CD14-positive monocyte (primary cell): Measurements from ENCODE around the gene HIGD1C. TPM values are rescaled to one million over a fixed set of nuclear protein-coding genes. Genes with fewer than 3 reads are reported as not detected.

Source experiments
- DNase-seq, 3 donors: peaks; one replicate each; pipeline ENCODE4 v3.0.0-alpha.2; 2011 to 2022
- H2AFZ ChIP-seq: 2 replicates; pipeline ENCODE4 v1.6.0; 2012; ENCODE audit warnings: mild to moderate bottlenecking, low read depth, low read length, inconsistent platforms; ENCODE audit not compliant: insufficient read depth, poor library complexity, severe bottlenecking
- H3K27ac ChIP-seq, 2 donors: 1 replicate in 1 of 2; 2 replicates in 1 of 2; pipeline ENCODE4 v1.5.1; 2012 to 2013; ENCODE audit warnings: low read length in 2 of 2, control low read depth in 1 of 2, inconsistent platforms in 1 of 2, low read depth in 1 of 2, mild to moderate bottlenecking in 1 of 2
- H3K27me3 ChIP-seq, 2 donors: one replicate each; pipeline versions ENCODE4 v1.6.0 to v1.6.1; 2011 to 2013; ENCODE audit warnings: low read length in 2 of 2; ENCODE audit not compliant: control insufficient read depth in 2 of 2, insufficient read depth in 2 of 2
- H3K36me3 ChIP-seq, 2 donors: replicated peaks in 1 of 2; 1 replicate in 1 of 2; 2 replicates in 1 of 2; pipeline versions ENCODE4 v1.5.1 to v1.6.1; 2012 to 2013; ENCODE audit warnings: low read length in 2 of 2, control low read depth in 1 of 2, inconsistent platforms in 1 of 2, mild to moderate bottlenecking in 1 of 2; ENCODE audit not compliant: insufficient read depth in 2 of 2, control insufficient read depth in 1 of 2
- H3K4me1 ChIP-seq, 2 donors: 1 replicate in 1 of 2; 2 replicates in 1 of 2; pipeline versions ENCODE4 v1.5.1 to v1.6.1; 2012 to 2013; ENCODE audit warnings: low read length in 2 of 2, control low read depth in 1 of 2, inconsistent platforms in 1 of 2, mild to moderate bottlenecking in 1 of 2, moderate library complexity in 1 of 2; ENCODE audit not compliant: insufficient read depth in 2 of 2, control insufficient read depth in 1 of 2
- H3K4me2 ChIP-seq: replicated peaks from 2 replicates; pipeline ENCODE3; 2012; ENCODE audit warnings: low read length, moderate library complexity, mild to moderate bottlenecking; ENCODE audit not compliant: poor library complexity, severe bottlenecking; ENCODE audit errors: extremely low read depth
- H3K4me3 ChIP-seq, 3 experiments: fragments of 200-600 bp in 1 of 3; sonication (generic) in 1 of 3; replicated peaks in 1 of 3; 1 replicate in 2 of 3; 2 replicates in 1 of 3; pipeline ENCODE4 v1.5.1; 2011 to 2013; ENCODE audit warnings: low read length in 3 of 3, mild to moderate bottlenecking in 3 of 3, control low read depth in 2 of 3, low read depth in 2 of 3, inconsistent platforms in 1 of 3, moderate library complexity in 1 of 3
- H3K79me2 ChIP-seq: 2 replicates; pipeline ENCODE4 v1.6.0; 2012; ENCODE audit warnings: mild to moderate bottlenecking, control low read depth, inconsistent platforms, low read length, moderate library complexity; ENCODE audit not compliant: insufficient read depth
- H3K9ac ChIP-seq: 2 replicates; pipeline ENCODE4 v1.6.0; 2017; ENCODE audit warnings: low read length, mild to moderate bottlenecking; ENCODE audit not compliant: insufficient read depth, poor library complexity, severe bottlenecking
- H3K9me3 ChIP-seq, 2 donors: replicated peaks in 1 of 2; 1 replicate in 1 of 2; 2 replicates in 1 of 2; pipeline versions ENCODE4 v1.5.1 to v1.6.1; 2012 to 2013; ENCODE audit warnings: low read length in 2 of 2, control low read depth in 1 of 2; ENCODE audit not compliant: control insufficient read depth in 1 of 2, insufficient read depth in 1 of 2
- H4K20me1 ChIP-seq: 2 replicates; pipeline ENCODE4 v1.6.0; 2012; ENCODE audit warnings: mild to moderate bottlenecking, low read length, control low read depth, moderate library complexity; ENCODE audit not compliant: insufficient read depth
- H3K27ac Mint-ChIP-seq, 7 donors: one replicate each; pipeline ENCODE4 v1.8.0; 2020; ENCODE audit warnings: mild to moderate bottlenecking in 7 of 7, mixed read lengths in 7 of 7, moderate library complexity in 6 of 7, inconsistent platforms in 2 of 7
- H3K27me3 Mint-ChIP-seq, 3 donors: one replicate each; pipeline ENCODE4 v1.8.0; 2021 to 2022; ENCODE audit warnings: low read depth in 3 of 3, mild to moderate bottlenecking in 3 of 3, mixed read lengths in 3 of 3, moderate library complexity in 3 of 3, inconsistent platforms in 1 of 3
- H3K36me3 Mint-ChIP-seq, 2 donors: one replicate each; pipeline ENCODE4 v1.8.0; 2020; ENCODE audit warnings: mixed read lengths in 2 of 2, inconsistent platforms in 1 of 2, mild to moderate bottlenecking in 1 of 2
- H3K4me1 Mint-ChIP-seq: one replicate; pipeline ENCODE4 v1.8.0; 2020; ENCODE audit warnings: mild to moderate bottlenecking, mixed read lengths
- H3K4me3 Mint-ChIP-seq, 2 donors: one replicate each; pipeline ENCODE4 v1.8.0; 2020; ENCODE audit warnings: mild to moderate bottlenecking in 2 of 2, mixed read lengths in 2 of 2, moderate library complexity in 1 of 2
- H3K9me3 Mint-ChIP-seq, 7 donors: one replicate each; pipeline ENCODE4 v1.8.0; 2020 to 2022; ENCODE audit warnings: mixed read lengths in 7 of 7, mild to moderate bottlenecking in 6 of 7, moderate library complexity in 6 of 7, inconsistent platforms in 2 of 7
- CTCF ChIP-seq: fragments of 200-600 bp; IDR thresholded peaks from one replicate; pipeline ENCODE4 v1.8.0; 2022; ENCODE audit warnings: antibody characterized with exemption, mild to moderate bottlenecking
- WGBS: methylation state at CpG from one replicate; pipeline ENCODE4 v1.1.5; 2013; ENCODE audit warnings: missing lambda C conversion rate; ENCODE audit not compliant: insufficient coverage; 5-methylcytosine and 5-hydroxymethylcytosine counted together
- intact Hi-C, 2 donors: fragments of 100-400 bp; cut with micrococcal nuclease; formaldehyde crosslinking; loops; one replicate each; pipeline versions ENCODE4 v1.15.0 to v1.15.1; 2023
- polyA plus RNA-seq, 3 donors: library from polyadenylated mRNA; depleted of rRNA in 1 of 3; unstranded in 2 of 3; stranded (reverse) in 1 of 3; fragments of 300-500 nt in 2 of 3; fragments of >200 nt in 1 of 3; fragmentation: Illumina TruSeq in 2 of 3; gene quantifications; 1 replicate in 2 of 3; 2 replicates in 1 of 3; pipeline ENCODE4 v1.2.3, GENCODE V29; 2012 to 2021

Gene HIGD1C
- polyA plus RNA-seq, 3 donors, result not detected

DNA sequence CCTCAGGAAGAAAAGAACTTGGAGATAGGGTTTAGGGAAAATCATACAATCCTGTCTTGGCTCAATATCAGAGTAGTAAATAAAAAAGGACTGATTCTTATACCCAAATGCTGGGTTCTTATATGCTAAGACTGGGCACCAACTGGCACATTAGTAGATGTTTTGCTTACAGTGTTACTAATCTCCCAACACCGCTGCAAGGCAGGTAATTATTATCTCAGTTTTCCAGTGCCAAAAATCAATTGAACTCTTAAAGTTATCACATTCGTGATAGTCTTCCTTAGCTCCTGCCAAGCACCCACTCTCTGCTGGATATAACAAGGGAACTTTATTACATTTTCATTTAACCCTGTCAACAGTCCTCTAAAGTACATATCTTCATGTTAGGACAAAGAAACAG, 25.0 kb upstream of the HIGD1C start:
- peak overlapping the region; percentile 99 for H3K4me2 ChIP-seq
- H3K4me1 ChIP-seq, result peaks cover 40 to 62% of the 10 kb centered on the region in 2 donors
- H3K4me3 ChIP-seq, result peak overlapping the region; percentile 59 to 98 (median 87)
- Mint-ChIP-seq H3K27ac (peak overlapping the region in 4 of 7 donors; percentile 37 to 81 (median 72)), H3K9me3 (no peaks in the 10 kb centered on the region), H3K4me1 (peaks cover 66% of the 10 kb centered on the region), H3K27me3 (peaks cover 0 to 2% (median 0%) of the 10 kb centered on the region in 3 donors), H3K4me3 (peak overlapping the region; percentile 98 to 100), H3K36me3 (peaks cover 23 to 31% of the 10 kb centered on the region in 2 donors)
- H2AFZ ChIP-seq, result no peak overlapping the region
- peak overlapping the region in 1 of 2 donors; percentile 83 for H3K27ac ChIP-seq
- peak overlapping the region; percentile 44 for H3K9ac ChIP-seq
- TF ChIP-seq CTCF, result no peak
- H3K36me3 ChIP-seq, result peaks cover 18 to 33% of the 10 kb centered on the region in 2 donors
- DNase-seq, result no peak
- peaks cover 56% of the 10 kb centered on the region for H4K20me1 ChIP-seq
- 78% methylated on average over 1 of the region's 2 CpGs for WGBS
- peaks cover 79% of the 10 kb centered on the region for H3K79me2 ChIP-seq
- no peaks in the 10 kb centered on the region for H3K9me3 ChIP-seq
- no peaks in the 10 kb centered on the region for H3K27me3 ChIP-seq
- intact Hi-C loops, result loop anchor here in 1 of 2 donors (5.0 to 10.0 kb wide), 2 partner anchors 95 to 1223 kb away; partner anchors contain the start of gene FMNL3

GRCh38 chr12:50927766-50928224, 24.5 kb upstream of the HIGD1C start:
- H3K4me1 ChIP-seq, result peaks cover 40 to 62% of the 10 kb centered on the region in 2 donors
- peaks cover 18 to 33% of the 10 kb centered on the region in 2 donors for H3K36me3 ChIP-seq
- H2AFZ ChIP-seq, result no peak overlapping the region
- peak overlapping the region; percentile 99 for H3K4me2 ChIP-seq
- no peaks in the 10 kb centered on the region for H3K27me3 ChIP-seq
- H3K27ac ChIP-seq, result peak overlapping the region; percentile 17 to 83
- Mint-ChIP-seq H3K9me3 (no peaks in the 10 kb centered on the region), H3K4me3 (peak overlapping the region; percentile 98 to 100), H3K4me1 (peaks cover 66% of the 10 kb centered on the region), H3K36me3 (peaks cover 27 to 35% of the 10 kb centered on the region in 2 donors), H3K27ac (peak overlapping the region in 5 of 7 donors; percentile 37 to 80 (median 66)), H3K27me3 (peaks cover 0 to 2% (median 0%) of the 10 kb centered on the region in 3 donors)
- DNase-seq, result no peak
- H3K9ac ChIP-seq, result peak overlapping the region; percentile 44
- H3K79me2 ChIP-seq, result peaks cover 84% of the 10 kb centered on the region
- 71% methylated on average over 2 of the region's 6 CpGs for WGBS
- H4K20me1 ChIP-seq, result peaks cover 58% of the 10 kb centered on the region
- peak overlapping the region; percentile 59 to 98 (median 87) for H3K4me3 ChIP-seq
- TF ChIP-seq CTCF, result no peak
- intact Hi-C loops, result loop anchor here in 1 of 2 donors (5.0 to 10.0 kb wide), 2 partner anchors 95 to 1223 kb away; partner anchors contain the start of gene FMNL3
- H3K9me3 ChIP-seq, result no peaks in the 10 kb centered on the region
